SH-SY5Y (cell line): ENCODE data around the gene MLXIP.

Source experiments
- GATA2 ChIP-seq: IDR thresholded peaks from 2 replicates; pipeline ENCODE4 v1.6.1; 2011; ENCODE audit warnings: mild to moderate bottlenecking, low read depth, low read length
- GATA3 ChIP-seq: IDR thresholded peaks from 2 replicates; pipeline ENCODE4 v1.6.1; 2011; ENCODE audit warnings: low read depth, mild to moderate bottlenecking, low read length, moderate library complexity

DNA sequence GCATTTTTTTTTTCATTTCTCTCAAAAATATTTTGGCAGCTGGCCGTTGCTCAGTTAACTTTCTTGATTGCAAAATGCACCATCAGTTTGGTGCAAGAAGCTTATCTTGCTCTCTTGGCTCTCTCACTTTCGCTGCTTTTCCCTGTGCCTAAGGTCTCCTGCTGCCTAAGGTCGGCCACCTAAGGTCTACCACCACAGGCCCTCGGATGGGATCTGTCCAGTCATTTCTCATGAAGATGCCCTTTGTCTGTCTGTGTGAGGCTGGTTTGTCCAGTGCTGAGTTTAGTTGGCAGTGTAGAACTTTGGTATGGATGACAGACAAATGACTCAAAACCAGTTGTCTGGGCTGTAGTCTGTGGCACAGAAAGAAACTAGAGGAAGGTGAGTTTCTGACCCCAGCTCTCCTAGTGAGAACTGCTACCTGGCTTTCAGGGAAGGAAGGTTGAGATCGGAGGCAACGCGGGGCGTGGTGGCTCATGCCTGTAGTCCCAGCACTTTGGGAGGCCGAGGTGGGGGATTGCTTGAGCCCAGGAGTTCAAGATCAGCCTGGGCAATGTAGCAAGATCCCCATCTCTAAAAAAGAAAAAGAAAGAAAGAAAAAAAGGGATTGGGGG is 2.6 kb downstream of the MLXIP start:
- TF ChIP-seq GATA2: no peak
- no peak for TF ChIP-seq GATA3
